ENCODE data around the gene PATJ.

- TF ChIP-seq POLR2A (IDR thresholded peaks at IDR 0.05) (no peak), CTCF (IDR thresholded peaks at IDR 0.05) (no peak)
Measured at GRCh38 chr1:61709908-61710289, 32.4 kb upstream of the PATJ start.

Data from testis (tissue), 2 donors.